WERI-Rb-1 (cell line): ENCODE data around the gene ZSWIM7.

Source experiments
- DNase-seq: peaks from one replicate; pipeline ENCODE4 v3.0.0-alpha.2; 2020
- H3K27ac ChIP-seq: fragments of 250-450 bp; sonication (Bioruptor Pico); 2 replicates; pipeline ENCODE4 v1.5.1; 2020; ENCODE audit warnings: mild to moderate bottlenecking, moderate library complexity
- H3K27me3 ChIP-seq: fragments of 250-450 bp; sonication (Bioruptor Pico); 2 replicates; pipeline ENCODE4 v1.5.1; 2021; ENCODE audit warnings: mild to moderate bottlenecking, low read depth, moderate library complexity; ENCODE audit not compliant: insufficient read depth, severe bottlenecking
- H3K36me3 ChIP-seq: fragments of 250-450 bp; sonication (Bioruptor Pico); 2 replicates; pipeline ENCODE4 v1.5.1; 2020; ENCODE audit warnings: mild to moderate bottlenecking, moderate library complexity
- H3K4me3 ChIP-seq: 2 replicates; pipeline ENCODE4 v1.5.1; 2011; ENCODE audit warnings: low read depth, mild to moderate bottlenecking, control low read depth, low read length
- H3K9me3 ChIP-seq: fragments of 250-450 bp; sonication (Bioruptor Pico); 2 replicates; pipeline ENCODE4 v1.5.1; 2021; ENCODE audit warnings: mild to moderate bottlenecking, moderate library complexity; ENCODE audit not compliant: severe bottlenecking
- TF ChIP-seq, protein P1 (sequence below): IDR thresholded peaks from 2 replicates; pipeline ENCODE4 v1.5.1; 2011; ENCODE audit warnings: low read depth, mild to moderate bottlenecking, control low read depth, inconsistent platforms, low read length

The ZSWIM7 gene

GRCh38 chr17:15954222-15954621, 45.3 kb downstream of the ZSWIM7 start:
- Histone ChIP-seq H3K36me3 (no peaks in the 10 kb centered on the region), H3K4me3 (no peak overlapping the region), H3K9me3 (peaks cover 5% of the 10 kb centered on the region), H3K27ac (no peak overlapping the region; the same call in 1 of the 2 replicates), H3K27me3 (no peaks in the 10 kb centered on the region)
- TF ChIP-seq, protein P1, sequence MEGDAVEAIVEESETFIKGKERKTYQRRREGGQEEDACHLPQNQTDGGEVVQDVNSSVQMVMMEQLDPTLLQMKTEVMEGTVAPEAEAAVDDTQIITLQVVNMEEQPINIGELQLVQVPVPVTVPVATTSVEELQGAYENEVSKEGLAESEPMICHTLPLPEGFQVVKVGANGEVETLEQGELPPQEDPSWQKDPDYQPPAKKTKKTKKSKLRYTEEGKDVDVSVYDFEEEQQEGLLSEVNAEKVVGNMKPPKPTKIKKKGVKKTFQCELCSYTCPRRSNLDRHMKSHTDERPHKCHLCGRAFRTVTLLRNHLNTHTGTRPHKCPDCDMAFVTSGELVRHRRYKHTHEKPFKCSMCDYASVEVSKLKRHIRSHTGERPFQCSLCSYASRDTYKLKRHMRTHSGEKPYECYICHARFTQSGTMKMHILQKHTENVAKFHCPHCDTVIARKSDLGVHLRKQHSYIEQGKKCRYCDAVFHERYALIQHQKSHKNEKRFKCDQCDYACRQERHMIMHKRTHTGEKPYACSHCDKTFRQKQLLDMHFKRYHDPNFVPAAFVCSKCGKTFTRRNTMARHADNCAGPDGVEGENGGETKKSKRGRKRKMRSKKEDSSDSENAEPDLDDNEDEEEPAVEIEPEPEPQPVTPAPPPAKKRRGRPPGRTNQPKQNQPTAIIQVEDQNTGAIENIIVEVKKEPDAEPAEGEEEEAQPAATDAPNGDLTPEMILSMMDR: no peak
- no peak for DNase-seq

DNA sequence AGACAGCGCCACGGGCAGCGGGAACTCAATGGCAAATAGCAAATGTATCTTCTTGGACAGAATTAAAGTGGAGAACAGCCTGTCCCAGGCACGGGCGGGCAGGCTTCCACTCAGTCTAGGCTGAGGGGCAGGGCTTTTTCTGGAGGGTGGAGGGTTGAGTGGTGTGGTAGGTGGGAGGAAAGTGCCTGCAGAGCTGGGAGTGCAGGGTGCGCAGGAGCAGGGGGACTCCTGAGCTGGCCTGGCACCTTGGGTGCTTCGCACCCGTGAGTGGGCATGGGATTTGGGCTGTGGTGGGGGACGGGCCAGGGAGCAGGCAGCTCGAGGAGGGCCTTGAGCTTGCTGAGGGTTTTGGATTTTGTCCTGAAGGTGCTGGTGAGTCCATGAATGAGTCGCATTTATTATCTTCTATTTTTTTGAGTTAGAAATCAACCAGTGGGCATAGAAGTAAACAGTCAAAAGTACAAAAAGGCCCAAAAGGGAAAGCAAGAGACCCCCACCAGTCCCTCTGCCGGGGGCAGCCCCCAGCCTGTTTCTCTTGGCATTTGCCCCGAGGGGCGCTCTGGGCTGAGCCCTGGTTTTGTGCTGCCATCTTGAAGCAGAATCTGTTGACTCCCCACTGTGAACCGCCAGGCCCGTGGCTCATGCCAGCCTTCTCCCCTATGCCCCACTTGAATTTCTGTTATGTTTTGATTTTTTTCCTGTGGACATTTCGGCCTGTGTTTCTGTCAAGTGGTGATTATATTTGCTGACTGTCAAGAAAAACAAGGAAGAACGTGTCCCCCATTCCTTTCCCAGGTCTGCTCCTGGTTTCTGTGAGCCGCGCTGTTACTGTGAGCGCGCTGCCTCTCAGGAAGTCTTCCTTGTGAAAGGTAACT, 46.4 kb downstream of the ZSWIM7 start:
- DNase-seq: no peak
- no peaks in the 10 kb centered on the region for H3K36me3 ChIP-seq
- H3K4me3 ChIP-seq: no peak overlapping the region
- H3K9me3 ChIP-seq: peaks cover 5% of the 10 kb centered on the region
- H3K27ac ChIP-seq: peak overlapping the region; percentile 77
- TF ChIP-seq, protein P1: no peak
- H3K27me3 ChIP-seq: no peaks in the 10 kb centered on the region

GRCh38 chr17:15952048-15952532, 47.4 kb downstream of the ZSWIM7 start:
- Histone ChIP-seq H3K27me3 (no peaks in the 10 kb centered on the region), H3K36me3 (no peaks in the 10 kb centered on the region), H3K4me3 (no peak overlapping the region), H3K9me3 (peaks cover 5% of the 10 kb centered on the region), H3K27ac (peak overlapping the region; percentile 77)
- DNase-seq: peak; percentile 23
- TF ChIP-seq, protein P1: no peak

DNA sequence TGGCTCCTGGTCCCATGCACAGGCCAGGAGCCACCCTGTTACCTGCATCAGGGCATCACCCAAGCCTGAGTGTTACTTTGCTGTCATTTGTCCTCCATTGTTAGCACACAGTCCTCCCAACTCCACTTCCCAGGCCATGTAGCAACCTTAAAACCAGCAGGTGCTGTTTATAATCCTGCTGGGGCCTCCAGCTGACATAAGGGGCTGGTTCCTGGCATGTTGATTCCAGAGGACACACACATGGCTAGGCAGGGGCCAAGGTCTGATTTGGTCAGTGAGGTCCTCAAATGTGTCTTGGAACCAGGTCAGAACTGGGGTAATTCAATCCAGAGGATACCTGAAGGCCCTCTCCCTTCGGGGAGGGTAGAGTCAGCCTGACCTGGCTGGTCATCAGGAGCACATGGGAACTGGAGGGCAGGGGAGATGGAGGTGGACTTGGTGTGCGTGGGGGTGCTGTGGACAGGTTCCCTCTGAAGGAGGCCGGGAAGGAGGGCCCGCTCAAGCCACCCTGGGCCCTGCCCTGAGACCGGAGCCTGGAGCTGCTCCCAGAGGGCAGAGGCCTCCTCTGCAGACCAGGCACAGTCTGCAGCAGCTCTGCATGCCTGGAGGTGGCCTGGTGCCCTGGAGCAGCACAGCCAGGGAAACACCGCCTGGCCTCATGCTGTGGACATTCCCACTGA, 48.0 kb downstream of the ZSWIM7 start:
- DNase-seq: peak; percentile 40
- Histone ChIP-seq H3K27ac (peak overlapping the region; percentile 77), H3K4me3 (no peak overlapping the region), H3K27me3 (no peaks in the 10 kb centered on the region), H3K36me3 (no peaks in the 10 kb centered on the region), H3K9me3 (peaks cover 5% of the 10 kb centered on the region)
- TF ChIP-seq, protein P1: no peak

GRCh38 chr17:15947976-15948752, 51.3 kb downstream of the ZSWIM7 start:
- no peak for DNase-seq
- H3K27ac ChIP-seq: no peak overlapping the region

More at GRCh38 chr17:15947976-15948752, 51.3 kb downstream of the ZSWIM7 start:
- Histone ChIP-seq H3K9me3 (no peaks in the 10 kb centered on the region), H3K36me3 (no peaks in the 10 kb centered on the region), H3K4me3 (no peak overlapping the region), H3K27me3 (no peaks in the 10 kb centered on the region)
- TF ChIP-seq, protein P1: no peak
